HepG2 (cell line): ENCODE data around the gene NAA25.

Experiments
- STAT6 ChIP-seq: sonication (generic); formaldehyde crosslinking; IDR thresholded peaks from 2 replicates; pipeline ENCODE4 v1.4.0; 2020; ENCODE audit warnings: missing genetic modification reagents, mild to moderate bottlenecking, borderline replicate concordance
- YY1 ChIP-seq: IDR thresholded peaks from 2 replicates; pipeline ENCODE4 v1.6.1; 2011; ENCODE audit warnings: low read length, low read depth, moderate library complexity, mild to moderate bottlenecking; ENCODE audit not compliant: insufficient read depth, insufficient replicate concordance

GRCh38 chr12:111991946-111992345, 116.6 kb downstream of the NAA25 start:
- TF ChIP-seq STAT6 = no peak
- no peak for TF ChIP-seq YY1
